ENCODE data around the gene IPPK.

IPPK gene

DNA sequence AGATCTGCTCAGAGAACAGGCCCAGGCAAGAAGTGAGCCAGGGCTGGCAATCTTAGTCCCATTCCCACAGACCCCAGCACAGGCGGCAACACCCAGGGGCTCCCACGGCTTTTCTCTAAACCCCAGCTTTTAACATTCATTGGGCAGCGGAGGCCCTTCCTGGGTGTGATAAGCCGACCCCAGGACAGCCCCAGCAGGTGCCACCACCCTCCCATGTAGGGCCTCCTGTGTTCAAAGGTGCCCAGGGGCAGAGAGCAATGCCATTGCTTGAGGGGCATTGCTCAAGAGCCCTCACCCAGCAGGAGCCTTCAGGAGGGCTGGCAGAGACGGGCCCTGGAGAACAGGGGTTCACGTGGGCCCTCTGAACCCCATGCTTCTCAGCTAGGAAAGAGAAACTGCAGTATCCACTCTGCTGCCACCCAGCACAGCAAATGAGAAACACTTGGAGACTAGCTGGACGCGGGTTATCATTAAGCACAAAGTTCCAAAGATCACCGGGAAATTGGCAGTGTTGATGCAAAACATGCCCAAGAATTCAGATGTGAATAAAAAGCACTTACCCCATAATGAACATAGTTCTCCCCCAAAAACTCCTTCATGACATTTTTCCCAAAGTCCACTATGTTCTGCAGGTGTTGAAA lies 13.9 kb downstream of the IPPK start:
- TF ChIP-seq, protein P1, sequence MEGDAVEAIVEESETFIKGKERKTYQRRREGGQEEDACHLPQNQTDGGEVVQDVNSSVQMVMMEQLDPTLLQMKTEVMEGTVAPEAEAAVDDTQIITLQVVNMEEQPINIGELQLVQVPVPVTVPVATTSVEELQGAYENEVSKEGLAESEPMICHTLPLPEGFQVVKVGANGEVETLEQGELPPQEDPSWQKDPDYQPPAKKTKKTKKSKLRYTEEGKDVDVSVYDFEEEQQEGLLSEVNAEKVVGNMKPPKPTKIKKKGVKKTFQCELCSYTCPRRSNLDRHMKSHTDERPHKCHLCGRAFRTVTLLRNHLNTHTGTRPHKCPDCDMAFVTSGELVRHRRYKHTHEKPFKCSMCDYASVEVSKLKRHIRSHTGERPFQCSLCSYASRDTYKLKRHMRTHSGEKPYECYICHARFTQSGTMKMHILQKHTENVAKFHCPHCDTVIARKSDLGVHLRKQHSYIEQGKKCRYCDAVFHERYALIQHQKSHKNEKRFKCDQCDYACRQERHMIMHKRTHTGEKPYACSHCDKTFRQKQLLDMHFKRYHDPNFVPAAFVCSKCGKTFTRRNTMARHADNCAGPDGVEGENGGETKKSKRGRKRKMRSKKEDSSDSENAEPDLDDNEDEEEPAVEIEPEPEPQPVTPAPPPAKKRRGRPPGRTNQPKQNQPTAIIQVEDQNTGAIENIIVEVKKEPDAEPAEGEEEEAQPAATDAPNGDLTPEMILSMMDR (IDR thresholded peaks at IDR 0.05; ENCODE audit: control insufficient read depth, insufficient read depth, low read depth, low read length, missing control alignments), result no peak
- no peak for DNase-seq (ENCODE audit: low read depth)

DNA sequence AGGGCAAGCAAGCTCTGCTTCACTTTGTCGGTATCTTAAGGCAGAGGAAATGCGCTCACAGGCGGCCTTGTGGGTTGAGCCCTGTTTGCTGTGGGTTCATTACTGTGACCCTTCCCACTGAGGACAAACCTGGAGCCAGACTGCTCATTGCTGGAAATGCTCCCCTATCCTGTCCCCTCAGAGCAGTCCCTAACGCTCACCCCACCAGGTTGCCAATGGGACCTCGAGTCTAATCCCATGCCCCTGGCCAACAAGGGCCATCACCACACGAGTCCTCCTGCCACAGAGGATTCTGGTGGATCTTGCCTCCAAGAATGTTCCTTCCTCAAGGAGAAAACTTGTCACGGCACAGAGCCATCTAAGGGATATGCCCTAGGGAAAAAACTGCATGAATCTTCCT lies 14.6 kb downstream of the IPPK start:
- H3K4me3 ChIP-seq (ENCODE audit: control insufficient read depth, low read depth, low read length), result no peak overlapping the region
- TF ChIP-seq, protein P1 (IDR thresholded peaks at IDR 0.05; ENCODE audit: control insufficient read depth, insufficient read depth, low read depth, low read length, missing control alignments), result no peak
- DNase-seq (ENCODE audit: low read depth), result no peak

More for the DNA sequence above, 13.9 kb downstream of the IPPK start:
- H3K4me3 ChIP-seq (ENCODE audit: control insufficient read depth, low read depth, low read length), result no peak overlapping the region

DNA sequence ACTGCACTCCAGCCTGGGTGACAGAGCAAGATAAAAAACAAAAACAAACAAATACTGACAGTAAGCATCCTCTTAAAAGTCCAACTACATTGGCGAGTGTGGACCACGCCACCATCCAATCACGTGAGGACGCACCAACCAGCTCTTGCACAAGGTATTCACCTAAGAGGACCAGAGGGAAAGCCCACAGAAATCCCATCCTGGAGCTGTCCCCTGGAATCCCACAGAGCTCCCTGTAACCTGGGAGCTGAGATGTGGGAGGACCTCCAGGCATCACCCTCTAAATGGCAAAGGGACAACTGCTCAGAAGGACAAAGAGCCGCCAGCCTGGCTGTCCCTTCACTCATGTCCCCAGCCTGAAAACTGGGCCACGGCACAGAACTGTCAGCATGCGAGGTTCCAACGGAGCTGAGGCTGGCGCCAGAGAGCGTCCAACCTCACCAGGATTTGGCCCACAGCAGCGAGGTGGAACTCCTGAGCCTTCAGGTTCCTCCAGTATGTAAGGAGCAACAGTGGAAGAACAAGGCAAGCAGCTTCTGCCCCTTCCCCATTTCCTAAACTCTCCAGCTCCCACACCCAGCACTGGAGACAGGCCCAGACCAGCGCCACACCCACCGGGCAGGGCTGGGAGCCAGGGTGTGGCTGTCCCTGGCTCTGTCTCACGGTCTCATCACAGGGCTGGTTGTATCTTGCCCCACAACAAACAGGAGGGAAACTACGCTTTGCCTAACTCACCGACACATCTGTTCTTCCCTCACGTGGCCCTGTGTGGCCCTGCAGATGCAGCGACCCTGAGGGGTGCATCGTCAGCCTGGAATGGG lies 15.2 kb downstream of the IPPK start:
- TF ChIP-seq, protein P1 (IDR thresholded peaks at IDR 0.05; ENCODE audit: control insufficient read depth, insufficient read depth, low read depth, low read length, missing control alignments), result no peak
- no peak for DNase-seq (ENCODE audit: low read depth)
- no peak overlapping the region for H3K4me3 ChIP-seq (ENCODE audit: control insufficient read depth, low read depth, low read length)

GRCh38 chr9:92652461-92652860 lies 17.5 kb downstream of the IPPK start:
- H3K4me3 ChIP-seq (ENCODE audit: control insufficient read depth, low read depth, low read length), result no peak overlapping the region
- TF ChIP-seq, protein P1 (IDR thresholded peaks at IDR 0.05; ENCODE audit: control insufficient read depth, insufficient read depth, low read depth, low read length, missing control alignments), result no peak
- DNase-seq (ENCODE audit: low read depth), result no peak

DNA sequence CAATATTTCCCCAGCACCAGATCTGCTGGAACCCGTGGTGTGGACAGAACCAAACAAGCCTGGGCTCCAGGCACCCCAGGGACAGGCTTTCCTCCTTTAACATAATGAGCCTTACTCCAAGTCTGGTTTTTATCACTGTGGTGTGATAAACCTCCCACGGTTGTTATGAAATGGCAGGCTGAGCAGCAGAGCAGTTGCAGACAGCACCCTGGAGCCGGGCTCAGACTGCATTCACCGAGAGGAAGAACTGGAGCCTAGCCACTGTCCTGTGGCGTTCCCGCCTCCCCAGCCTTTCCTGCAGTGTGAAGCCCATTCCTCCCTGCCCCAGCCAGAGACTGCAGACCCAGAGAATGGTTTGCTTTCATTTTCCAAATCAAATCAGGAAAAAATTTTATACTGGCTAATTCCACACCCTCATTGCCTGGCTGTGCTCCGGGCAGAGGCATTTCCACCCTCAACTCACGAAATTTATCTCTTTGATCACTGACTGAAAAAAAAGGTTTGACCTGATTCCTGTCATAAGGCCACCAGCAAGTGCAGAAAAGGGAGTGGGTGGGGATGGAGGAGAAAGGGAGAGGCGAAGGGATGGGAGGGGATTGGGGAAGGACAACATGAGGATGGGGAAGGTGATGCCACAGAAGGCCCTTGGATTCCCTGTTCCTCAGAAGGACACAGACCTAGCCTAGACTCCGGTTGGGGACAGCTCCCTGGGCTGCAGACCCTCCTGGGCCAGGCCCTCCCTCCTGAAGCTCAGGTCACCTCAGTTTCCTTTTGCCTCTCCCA lies 18.9 kb downstream of the IPPK start:
- H3K4me3 ChIP-seq (ENCODE audit: control insufficient read depth, low read depth, low read length), result no peak overlapping the region
- TF ChIP-seq, protein P1 (IDR thresholded peaks at IDR 0.05; ENCODE audit: control insufficient read depth, insufficient read depth, low read depth, low read length, missing control alignments), result no peak
- DNase-seq (ENCODE audit: low read depth), result peak; percentile 43

GRCh38 chr9:92650296-92650695 lies 19.6 kb downstream of the IPPK start:
- H3K4me3 ChIP-seq (ENCODE audit: control insufficient read depth, low read depth, low read length), result no peak overlapping the region
- TF ChIP-seq, protein P1 (IDR thresholded peaks at IDR 0.05; ENCODE audit: control insufficient read depth, insufficient read depth, low read depth, low read length, missing control alignments), result no peak
- no peak for DNase-seq (ENCODE audit: low read depth)

Measured in AG09309 (cell line).